CD14-positive monocyte (primary cell): Measurements from ENCODE around the gene KIF20B. TPM values are rescaled to one million over a fixed set of nuclear protein-coding genes. Genes with fewer than 3 reads are reported as not detected.
"Not testable (repeated sequence)": the region's sequence is repeated elsewhere in the genome, so short reads cannot be mapped to it uniquely, and the experiment has no call there.

Experiments used
- DNase-seq, 3 donors: peaks; one replicate each; pipeline ENCODE4 v3.0.0-alpha.2; 2011 to 2022
- H2AFZ ChIP-seq: 2 replicates; pipeline ENCODE4 v1.6.0; 2012; ENCODE audit warnings: mild to moderate bottlenecking, low read depth, low read length, inconsistent platforms; ENCODE audit not compliant: insufficient read depth, poor library complexity, severe bottlenecking
- H3K27ac ChIP-seq, 2 donors: 1 replicate in 1 of 2; 2 replicates in 1 of 2; pipeline ENCODE4 v1.5.1; 2012 to 2013; ENCODE audit warnings: low read length in 2 of 2, control low read depth in 1 of 2, inconsistent platforms in 1 of 2, low read depth in 1 of 2, mild to moderate bottlenecking in 1 of 2
- H3K27me3 ChIP-seq, 2 donors: one replicate each; pipeline versions ENCODE4 v1.6.0 to v1.6.1; 2011 to 2013; ENCODE audit warnings: low read length in 2 of 2; ENCODE audit not compliant: control insufficient read depth in 2 of 2, insufficient read depth in 2 of 2
- H3K36me3 ChIP-seq, 2 donors: replicated peaks in 1 of 2; 1 replicate in 1 of 2; 2 replicates in 1 of 2; pipeline versions ENCODE4 v1.5.1 to v1.6.1; 2012 to 2013; ENCODE audit warnings: low read length in 2 of 2, control low read depth in 1 of 2, inconsistent platforms in 1 of 2, mild to moderate bottlenecking in 1 of 2; ENCODE audit not compliant: insufficient read depth in 2 of 2, control insufficient read depth in 1 of 2
- H3K4me1 ChIP-seq, 2 donors: 1 replicate in 1 of 2; 2 replicates in 1 of 2; pipeline versions ENCODE4 v1.5.1 to v1.6.1; 2012 to 2013; ENCODE audit warnings: low read length in 2 of 2, control low read depth in 1 of 2, inconsistent platforms in 1 of 2, mild to moderate bottlenecking in 1 of 2, moderate library complexity in 1 of 2; ENCODE audit not compliant: insufficient read depth in 2 of 2, control insufficient read depth in 1 of 2
- H3K4me2 ChIP-seq: replicated peaks from 2 replicates; pipeline ENCODE3; 2012; ENCODE audit warnings: low read length, moderate library complexity, mild to moderate bottlenecking; ENCODE audit not compliant: poor library complexity, severe bottlenecking; ENCODE audit errors: extremely low read depth
- H3K4me3 ChIP-seq, 3 experiments: fragments of 200-600 bp in 1 of 3; sonication (generic) in 1 of 3; replicated peaks in 1 of 3; 1 replicate in 2 of 3; 2 replicates in 1 of 3; pipeline ENCODE4 v1.5.1; 2011 to 2013; ENCODE audit warnings: low read length in 3 of 3, mild to moderate bottlenecking in 3 of 3, control low read depth in 2 of 3, low read depth in 2 of 3, inconsistent platforms in 1 of 3, moderate library complexity in 1 of 3
- H3K79me2 ChIP-seq: 2 replicates; pipeline ENCODE4 v1.6.0; 2012; ENCODE audit warnings: mild to moderate bottlenecking, control low read depth, inconsistent platforms, low read length, moderate library complexity; ENCODE audit not compliant: insufficient read depth
- H3K9ac ChIP-seq: 2 replicates; pipeline ENCODE4 v1.6.0; 2017; ENCODE audit warnings: low read length, mild to moderate bottlenecking; ENCODE audit not compliant: insufficient read depth, poor library complexity, severe bottlenecking
- H3K9me3 ChIP-seq, 2 donors: replicated peaks in 1 of 2; 1 replicate in 1 of 2; 2 replicates in 1 of 2; pipeline versions ENCODE4 v1.5.1 to v1.6.1; 2012 to 2013; ENCODE audit warnings: low read length in 2 of 2, control low read depth in 1 of 2; ENCODE audit not compliant: control insufficient read depth in 1 of 2, insufficient read depth in 1 of 2
- H4K20me1 ChIP-seq: 2 replicates; pipeline ENCODE4 v1.6.0; 2012; ENCODE audit warnings: mild to moderate bottlenecking, low read length, control low read depth, moderate library complexity; ENCODE audit not compliant: insufficient read depth
- H3K27ac Mint-ChIP-seq, 7 donors: one replicate each; pipeline ENCODE4 v1.8.0; 2020; ENCODE audit warnings: mild to moderate bottlenecking in 7 of 7, mixed read lengths in 7 of 7, moderate library complexity in 6 of 7, inconsistent platforms in 2 of 7
- H3K27me3 Mint-ChIP-seq, 3 donors: one replicate each; pipeline ENCODE4 v1.8.0; 2021 to 2022; ENCODE audit warnings: low read depth in 3 of 3, mild to moderate bottlenecking in 3 of 3, mixed read lengths in 3 of 3, moderate library complexity in 3 of 3, inconsistent platforms in 1 of 3
- H3K36me3 Mint-ChIP-seq, 2 donors: one replicate each; pipeline ENCODE4 v1.8.0; 2020; ENCODE audit warnings: mixed read lengths in 2 of 2, inconsistent platforms in 1 of 2, mild to moderate bottlenecking in 1 of 2
- H3K4me1 Mint-ChIP-seq: one replicate; pipeline ENCODE4 v1.8.0; 2020; ENCODE audit warnings: mild to moderate bottlenecking, mixed read lengths
- H3K4me3 Mint-ChIP-seq, 2 donors: one replicate each; pipeline ENCODE4 v1.8.0; 2020; ENCODE audit warnings: mild to moderate bottlenecking in 2 of 2, mixed read lengths in 2 of 2, moderate library complexity in 1 of 2
- H3K9me3 Mint-ChIP-seq, 7 donors: one replicate each; pipeline ENCODE4 v1.8.0; 2020 to 2022; ENCODE audit warnings: mixed read lengths in 7 of 7, mild to moderate bottlenecking in 6 of 7, moderate library complexity in 6 of 7, inconsistent platforms in 2 of 7
- WGBS: methylation state at CpG from one replicate; pipeline ENCODE4 v1.1.5; 2013; ENCODE audit warnings: missing lambda C conversion rate; ENCODE audit not compliant: insufficient coverage; 5-methylcytosine and 5-hydroxymethylcytosine counted together
- intact Hi-C, 2 donors: fragments of 100-400 bp; cut with micrococcal nuclease; formaldehyde crosslinking; loops; one replicate each; pipeline versions ENCODE4 v1.15.0 to v1.15.1; 2023
- polyA plus RNA-seq, 3 donors: library from polyadenylated mRNA; depleted of rRNA in 1 of 3; unstranded in 2 of 3; stranded (reverse) in 1 of 3; fragments of 300-500 nt in 2 of 3; fragments of >200 nt in 1 of 3; fragmentation: Illumina TruSeq in 2 of 3; gene quantifications; 1 replicate in 2 of 3; 2 replicates in 1 of 3; pipeline ENCODE4 v1.2.3, GENCODE V29; 2012 to 2021
- TF ChIP-seq, protein P1 (sequence below): fragments of 200-600 bp; IDR thresholded peaks from one replicate; pipeline ENCODE4 v1.8.0; 2022; ENCODE audit warnings: antibody characterized with exemption, mild to moderate bottlenecking

The KIF20B gene
- polyA plus RNA-seq, 3 donors: 0.44 to 3.9 (median 1.5) TPM

DNA sequence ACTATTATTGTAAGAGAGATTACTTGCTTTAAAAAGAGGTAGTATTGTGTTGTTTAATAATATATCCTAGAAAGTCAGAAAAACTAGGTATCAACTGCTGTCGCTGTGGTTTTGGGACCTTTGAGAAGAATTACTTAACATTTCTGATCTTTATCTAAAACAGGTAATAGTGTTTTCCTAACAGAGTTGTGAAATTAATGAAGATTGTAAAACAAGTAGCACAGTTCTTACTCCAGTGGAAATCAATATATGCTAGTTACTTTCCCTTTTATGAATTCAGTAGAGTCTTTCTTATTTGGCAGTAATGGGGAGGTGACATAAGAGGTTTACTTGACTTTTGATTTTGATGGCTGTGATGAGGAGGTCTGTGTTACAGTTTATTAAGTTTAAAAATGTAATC is 58.1 kb downstream of the KIF20B start:
- Histone ChIP-seq H3K79me2 (no peaks in the 10 kb centered on the region), H3K4me3 (no peak overlapping the region), H3K9ac (no peak overlapping the region), H3K4me1 (no peaks in the 10 kb centered on the region), H3K9me3 (no peaks in the 10 kb centered on the region), H3K4me2 (no peak overlapping the region), H3K27me3 (no peaks in the 10 kb centered on the region), H2AFZ (no peak overlapping the region), H3K36me3 (peaks cover 53 to 79% of the 10 kb centered on the region in 2 donors), H3K27ac (no peak overlapping the region), H4K20me1 (no peaks in the 10 kb centered on the region)
- H3K27me3 Mint-ChIP-seq: no peaks in the 10 kb centered on the region
- H3K9me3 Mint-ChIP-seq: peaks cover 0 to 3% (median 0%) of the 10 kb centered on the region in 7 donors
- TF ChIP-seq, protein P1, sequence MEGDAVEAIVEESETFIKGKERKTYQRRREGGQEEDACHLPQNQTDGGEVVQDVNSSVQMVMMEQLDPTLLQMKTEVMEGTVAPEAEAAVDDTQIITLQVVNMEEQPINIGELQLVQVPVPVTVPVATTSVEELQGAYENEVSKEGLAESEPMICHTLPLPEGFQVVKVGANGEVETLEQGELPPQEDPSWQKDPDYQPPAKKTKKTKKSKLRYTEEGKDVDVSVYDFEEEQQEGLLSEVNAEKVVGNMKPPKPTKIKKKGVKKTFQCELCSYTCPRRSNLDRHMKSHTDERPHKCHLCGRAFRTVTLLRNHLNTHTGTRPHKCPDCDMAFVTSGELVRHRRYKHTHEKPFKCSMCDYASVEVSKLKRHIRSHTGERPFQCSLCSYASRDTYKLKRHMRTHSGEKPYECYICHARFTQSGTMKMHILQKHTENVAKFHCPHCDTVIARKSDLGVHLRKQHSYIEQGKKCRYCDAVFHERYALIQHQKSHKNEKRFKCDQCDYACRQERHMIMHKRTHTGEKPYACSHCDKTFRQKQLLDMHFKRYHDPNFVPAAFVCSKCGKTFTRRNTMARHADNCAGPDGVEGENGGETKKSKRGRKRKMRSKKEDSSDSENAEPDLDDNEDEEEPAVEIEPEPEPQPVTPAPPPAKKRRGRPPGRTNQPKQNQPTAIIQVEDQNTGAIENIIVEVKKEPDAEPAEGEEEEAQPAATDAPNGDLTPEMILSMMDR: no peak
- no peak overlapping the region for H3K4me3 Mint-ChIP-seq
- no CpG with 5 or more reads among the region's 1 CpG for WGBS
- intact Hi-C loops: no loop called here
- no peak overlapping the region for H3K27ac Mint-ChIP-seq
- DNase-seq: no peak
- peaks cover 56 to 70% of the 10 kb centered on the region in 2 donors for H3K36me3 Mint-ChIP-seq
- no peaks in the 10 kb centered on the region for H3K4me1 Mint-ChIP-seq

DNA sequence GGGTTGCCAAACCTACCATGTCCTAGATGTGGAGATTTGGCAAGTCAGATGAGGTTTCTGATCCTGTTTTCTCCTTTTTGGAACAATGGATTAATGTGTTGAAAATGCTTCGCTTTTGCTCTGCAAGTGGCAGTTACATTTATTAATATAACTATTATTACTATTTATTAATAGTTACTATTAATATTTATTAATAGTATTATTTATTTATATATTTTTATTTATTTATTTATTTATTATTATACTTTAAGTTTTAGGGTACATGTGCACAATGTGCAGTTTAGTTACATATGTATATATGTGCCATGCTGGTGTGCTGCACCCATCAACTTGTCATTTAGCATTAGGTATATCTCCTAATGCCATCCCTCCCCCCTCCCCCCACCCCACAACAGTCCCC is 62.3 kb downstream of the KIF20B start:
- H3K4me3 ChIP-seq, H3K4me1 Mint-ChIP-seq, H3K27me3 ChIP-seq, H3K27me3 Mint-ChIP-seq, H3K9ac ChIP-seq, DNase-seq, H3K4me3 Mint-ChIP-seq, H3K79me2 ChIP-seq, H3K9me3 ChIP-seq, H3K4me1 ChIP-seq, H2AFZ ChIP-seq, H3K4me2 ChIP-seq, H4K20me1 ChIP-seq, H3K9me3 Mint-ChIP-seq, H3K27ac Mint-ChIP-seq, H3K27ac ChIP-seq, intact Hi-C loops: not testable (repeated sequence)
- WGBS: no CpG with 5 or more reads among the region's 1 CpG
- H3K36me3 ChIP-seq: peaks cover 56 to 66% of the 10 kb centered on the region in 2 donors
- peaks cover 66 to 77% of the 10 kb centered on the region in 2 donors for H3K36me3 Mint-ChIP-seq
